Chondrocyte (in vitro differentiated cells): ENCODE measurements around the gene SELENOI. TPM values are rescaled to one million over a fixed set of nuclear protein-coding genes. Genes with fewer than 3 reads are reported as not detected.

ENCODE experiments used
- DNase-seq: peaks from one replicate; pipeline ENCODE4 v3.0.0; 2021; ENCODE audit warnings: mixed read lengths, low spot score
- H3K27ac Mint-ChIP-seq: one replicate; pipeline ENCODE4 v1.8.0; 2021; ENCODE audit warnings: mild to moderate bottlenecking, moderate library complexity, mixed read lengths; ENCODE audit not compliant: unreplicated experiment
- H3K27me3 Mint-ChIP-seq: 2 replicates; pipeline ENCODE4 v1.8.0; 2021; ENCODE audit warnings: low read depth, mixed read lengths
- H3K36me3 Mint-ChIP-seq: 2 replicates; pipeline ENCODE4 v1.8.0; 2021; ENCODE audit warnings: low read depth, mixed read lengths
- H3K4me1 Mint-ChIP-seq: 2 replicates; pipeline ENCODE4 v1.8.0; 2021; ENCODE audit warnings: low read depth, mild to moderate bottlenecking, mixed read lengths
- H3K4me3 Mint-ChIP-seq: one replicate; pipeline ENCODE4 v1.8.0; 2021; ENCODE audit warnings: mild to moderate bottlenecking, moderate library complexity, mixed read lengths; ENCODE audit not compliant: unreplicated experiment
- H3K9me3 Mint-ChIP-seq: 2 replicates; pipeline ENCODE4 v1.8.0; 2021; ENCODE audit warnings: low read depth, mixed read lengths
- total RNA-seq: library from RNA; stranded (reverse); gene quantifications from 3 replicates; pipeline ENCODE4 v1.2.1, GENCODE V29; 2021
- TF ChIP-seq, protein P1 (sequence below): fragments of 200-600 bp; sonication (generic); IDR thresholded peaks from 2 replicates; pipeline ENCODE4 v1.5.0; 2021; ENCODE audit warnings: antibody characterized with exemption, mild to moderate bottlenecking, moderate library complexity

SELENOI gene
- total RNA-seq, 1 donor from 2014 or later, result 15.5 TPM

DNA sequence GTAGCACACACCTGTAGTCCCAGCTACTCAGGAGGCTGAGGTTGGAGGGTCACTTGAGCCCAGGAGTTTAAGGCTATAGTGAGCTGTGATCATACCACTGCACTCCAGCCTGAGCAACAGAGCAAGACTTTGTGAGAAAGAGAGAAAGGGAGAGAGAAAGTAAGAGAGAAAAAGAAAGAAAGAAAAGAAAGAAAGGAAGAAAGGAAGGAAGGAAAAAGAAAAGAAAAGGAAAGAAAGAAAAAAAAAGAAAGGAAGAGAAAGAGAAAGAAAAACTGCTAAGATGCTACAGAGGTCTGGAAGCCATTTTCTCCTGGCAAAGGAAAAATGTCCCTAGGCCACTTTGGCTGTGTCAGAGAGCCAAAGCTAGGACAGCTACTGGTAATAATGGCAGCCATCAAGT, 86.4 kb downstream of the SELENOI start:
- no peak for DNase-seq
- H3K9me3 Mint-ChIP-seq, result no peaks in the 10 kb centered on the region
- H3K36me3 Mint-ChIP-seq, result no peaks in the 10 kb centered on the region
- H3K27me3 Mint-ChIP-seq, result no peaks in the 10 kb centered on the region
- no peak overlapping the region for H3K27ac Mint-ChIP-seq
- TF ChIP-seq, protein P1, sequence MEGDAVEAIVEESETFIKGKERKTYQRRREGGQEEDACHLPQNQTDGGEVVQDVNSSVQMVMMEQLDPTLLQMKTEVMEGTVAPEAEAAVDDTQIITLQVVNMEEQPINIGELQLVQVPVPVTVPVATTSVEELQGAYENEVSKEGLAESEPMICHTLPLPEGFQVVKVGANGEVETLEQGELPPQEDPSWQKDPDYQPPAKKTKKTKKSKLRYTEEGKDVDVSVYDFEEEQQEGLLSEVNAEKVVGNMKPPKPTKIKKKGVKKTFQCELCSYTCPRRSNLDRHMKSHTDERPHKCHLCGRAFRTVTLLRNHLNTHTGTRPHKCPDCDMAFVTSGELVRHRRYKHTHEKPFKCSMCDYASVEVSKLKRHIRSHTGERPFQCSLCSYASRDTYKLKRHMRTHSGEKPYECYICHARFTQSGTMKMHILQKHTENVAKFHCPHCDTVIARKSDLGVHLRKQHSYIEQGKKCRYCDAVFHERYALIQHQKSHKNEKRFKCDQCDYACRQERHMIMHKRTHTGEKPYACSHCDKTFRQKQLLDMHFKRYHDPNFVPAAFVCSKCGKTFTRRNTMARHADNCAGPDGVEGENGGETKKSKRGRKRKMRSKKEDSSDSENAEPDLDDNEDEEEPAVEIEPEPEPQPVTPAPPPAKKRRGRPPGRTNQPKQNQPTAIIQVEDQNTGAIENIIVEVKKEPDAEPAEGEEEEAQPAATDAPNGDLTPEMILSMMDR, result no peak
- H3K4me1 Mint-ChIP-seq, result peaks cover 6% of the 10 kb centered on the region
- H3K4me3 Mint-ChIP-seq, result no peak overlapping the region

DNA sequence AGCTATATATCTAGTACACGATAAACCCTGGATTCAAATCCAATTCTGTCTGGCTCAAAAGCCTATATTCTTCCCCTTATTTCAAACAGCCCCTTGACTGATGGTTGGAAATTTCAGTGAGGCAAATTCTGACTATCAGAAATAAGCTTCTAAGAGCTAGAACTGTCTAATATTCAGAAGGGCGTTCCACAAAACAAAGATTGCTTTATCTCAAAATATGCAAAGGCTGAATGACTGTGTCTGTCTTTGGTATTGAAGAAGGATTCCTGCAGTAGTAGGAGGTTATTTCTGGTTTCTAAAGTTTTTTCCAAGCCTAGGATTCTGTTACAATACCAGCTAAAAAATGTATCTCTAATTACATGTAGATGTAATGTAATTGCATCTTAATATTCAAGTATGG, 86.9 kb downstream of the SELENOI start:
- H3K4me3 Mint-ChIP-seq, result no peak overlapping the region
- TF ChIP-seq, protein P1, result no peak
- H3K36me3 Mint-ChIP-seq, result no peaks in the 10 kb centered on the region
- H3K9me3 Mint-ChIP-seq, result no peaks in the 10 kb centered on the region
- no peaks in the 10 kb centered on the region for H3K27me3 Mint-ChIP-seq
- H3K27ac Mint-ChIP-seq, result no peak overlapping the region
- H3K4me1 Mint-ChIP-seq, result peaks cover 6% of the 10 kb centered on the region
- no peak for DNase-seq

DNA sequence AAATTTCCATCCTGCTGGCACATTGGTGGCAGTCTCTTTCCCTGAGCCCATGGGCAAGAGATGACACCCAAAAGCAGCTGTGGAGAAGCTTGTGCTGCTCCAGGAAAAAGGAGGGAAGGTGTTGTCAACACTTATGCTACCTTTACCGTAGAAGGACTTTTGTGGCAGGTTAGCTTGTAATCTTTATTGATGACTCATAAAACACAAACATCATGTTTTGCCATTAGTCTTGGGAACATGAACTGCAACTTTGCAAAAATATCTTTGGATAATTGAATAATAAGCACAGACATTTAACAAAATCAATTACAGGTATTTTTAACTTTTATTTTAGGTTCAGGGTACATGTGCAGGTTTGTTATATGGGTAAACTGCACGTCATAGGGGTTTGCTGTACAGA, 89.2 kb downstream of the SELENOI start:
- TF ChIP-seq, protein P1, result no peak
- no peak overlapping the region for H3K27ac Mint-ChIP-seq
- no peaks in the 10 kb centered on the region for H3K36me3 Mint-ChIP-seq
- H3K27me3 Mint-ChIP-seq, result no peaks in the 10 kb centered on the region
- no peak for DNase-seq
- peaks cover 15% of the 10 kb centered on the region for H3K4me1 Mint-ChIP-seq
- no peak overlapping the region for H3K4me3 Mint-ChIP-seq
- no peaks in the 10 kb centered on the region for H3K9me3 Mint-ChIP-seq

DNA sequence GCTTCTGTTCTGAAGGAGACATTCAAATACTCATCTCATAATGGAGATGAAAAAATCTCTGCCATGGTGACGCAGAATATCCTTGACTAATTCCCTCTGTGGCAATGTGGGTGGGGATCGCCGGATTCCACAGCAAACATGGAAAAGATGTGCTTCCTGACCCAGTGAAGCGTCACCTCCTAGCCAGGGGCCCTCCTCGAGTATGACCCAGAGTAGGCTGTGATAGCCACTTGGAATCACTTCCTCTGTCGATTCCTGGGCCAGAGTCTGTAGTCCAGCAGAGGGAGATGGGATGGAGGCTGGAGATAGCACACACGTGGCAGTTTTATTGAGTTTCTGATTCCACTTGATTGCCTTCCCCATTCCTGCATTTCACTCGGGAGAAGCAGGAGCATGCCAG, 92.6 kb downstream of the SELENOI start:
- Mint-ChIP-seq H3K27ac (no peak overlapping the region), H3K27me3 (no peaks in the 10 kb centered on the region), H3K9me3 (no peaks in the 10 kb centered on the region), H3K36me3 (no peaks in the 10 kb centered on the region), H3K4me1 (peaks cover 8% of the 10 kb centered on the region), H3K4me3 (no peak overlapping the region)
- TF ChIP-seq, protein P1, result no peak
- DNase-seq, result no peak

DNA sequence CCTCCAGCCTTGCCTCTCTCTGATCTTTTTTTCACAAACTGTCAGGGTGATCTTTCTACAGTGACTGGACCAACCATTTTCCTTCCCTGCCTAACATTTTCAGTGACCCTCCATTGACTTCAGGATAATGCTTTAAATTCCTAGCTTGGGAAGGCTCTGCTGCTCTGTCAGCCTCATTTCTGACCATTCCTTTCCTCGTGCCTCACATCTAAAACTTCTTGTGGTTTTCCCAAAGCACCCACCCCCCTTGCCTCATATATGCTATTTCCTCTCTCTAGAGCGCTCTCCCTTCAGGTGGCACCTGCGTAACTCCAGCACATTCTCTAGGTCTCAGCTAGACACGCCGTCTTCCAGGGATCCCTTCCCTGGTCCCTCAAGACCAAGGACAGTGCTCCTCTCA, 93.0 kb downstream of the SELENOI start:
- no peaks in the 10 kb centered on the region for H3K27me3 Mint-ChIP-seq
- H3K36me3 Mint-ChIP-seq, result no peaks in the 10 kb centered on the region
- TF ChIP-seq, protein P1, result no peak
- H3K4me3 Mint-ChIP-seq, result no peak overlapping the region
- H3K27ac Mint-ChIP-seq, result no peak overlapping the region
- peaks cover 8% of the 10 kb centered on the region for H3K4me1 Mint-ChIP-seq
- H3K9me3 Mint-ChIP-seq, result no peaks in the 10 kb centered on the region
- DNase-seq, result no peak
